B cell (primary cell): ENCODE results near the gene PHB1. TPM values are rescaled to one million over a fixed set of nuclear protein-coding genes. Genes with fewer than 3 reads are reported as not detected.

Experiments used
- ATAC-seq: fragments of 200-7000 bp; cut with Tn5 transposase; one replicate; pipeline ENCODE4 v1.10.0; 2021; ENCODE audit warnings: low read depth, mild to moderate bottlenecking, moderate number of reproducible peaks, moderate library complexity
- CTCF ChIA-PET: fragments of 350-600 bp; sonication (Branson Sonifier 250); formaldehyde crosslinking; loops from one replicate; lab custom pipeline; 2021; ENCODE audit warnings: antibody characterized with exemption, inconsistent platforms; lab: Charles Lee
- POLR2A ChIA-PET: fragments of 350-600 bp; sonication (Branson Sonifier 250); formaldehyde crosslinking; loops from one replicate; lab custom pipeline; 2021; ENCODE audit warnings: antibody characterized with exemption; lab: Charles Lee
- DNase-seq: peaks from one replicate; pipeline ENCODE4 v3.0.0; 2013
- H2AFZ ChIP-seq: 2 replicates; pipeline ENCODE4 v1.6.1; 2012; ENCODE audit warnings: mild to moderate bottlenecking, low read depth, low read length; ENCODE audit not compliant: insufficient read depth, poor library complexity, severe bottlenecking
- H3K27ac ChIP-seq, 2 donors: 1 replicate in 1 of 2; 2 replicates in 1 of 2; pipeline ENCODE4 v1.5.1; 2012 to 2013; ENCODE audit warnings: low read length in 2 of 2, mild to moderate bottlenecking in 2 of 2, moderate library complexity in 1 of 2
- H3K27me3 ChIP-seq, 4 experiments: fragments of 200-600 bp in 1 of 4; sonication (generic) in 1 of 4; replicated peaks in 1 of 4; 1 replicate in 2 of 4; 2 replicates in 2 of 4; pipeline versions ENCODE4 v1.6.1 to v1.7.0; 2013 to 2016; ENCODE audit warnings: low read length in 3 of 4, mild to moderate bottlenecking in 2 of 4, mixed read lengths in 1 of 4, moderate library complexity in 1 of 4; ENCODE audit not compliant: insufficient read depth in 4 of 4, control insufficient read depth in 3 of 4; ENCODE audit errors: control extremely low read depth in 1 of 4
- H3K36me3 ChIP-seq, 2 experiments: replicated peaks in 1 of 2; 1 replicate in 1 of 2; 2 replicates in 1 of 2; pipeline versions ENCODE4 v1.6.1 to v1.7.1; 2013; ENCODE audit warnings: low read length in 1 of 2; ENCODE audit not compliant: insufficient read depth in 2 of 2, control insufficient read depth in 1 of 2; ENCODE audit errors: control extremely low read depth in 1 of 2, extremely low read depth in 1 of 2
- H3K4me1 ChIP-seq, 2 donors: fragments of 200-600 bp in 1 of 2; sonication (generic) in 1 of 2; 1 replicate in 1 of 2; 2 replicates in 1 of 2; pipeline versions ENCODE4 v1.5.1 to v1.6.1; 2013 to 2017; ENCODE audit warnings: low read length in 2 of 2; ENCODE audit not compliant: control insufficient read depth in 2 of 2, insufficient read depth in 2 of 2
- H3K4me2 ChIP-seq: replicated peaks from 2 replicates; pipeline ENCODE3; 2012; ENCODE audit warnings: mild to moderate bottlenecking, low read depth, low read length; ENCODE audit not compliant: poor library complexity, severe bottlenecking
- H3K4me3 ChIP-seq, 5 experiments: fragments of 200-600 bp in 1 of 5; sonication (generic) in 1 of 5; 1 replicate in 3 of 5; 2 replicates in 2 of 5; pipeline versions ENCODE4 v1.5.1 to v1.7.0; 2011 to 2016; ENCODE audit warnings: low read length in 4 of 5, mild to moderate bottlenecking in 4 of 5, low read depth in 2 of 5, control low read depth in 1 of 5, moderate library complexity in 1 of 5; ENCODE audit not compliant: insufficient read depth in 1 of 5; ENCODE audit errors: control extremely low read depth in 1 of 5, extremely low read depth in 1 of 5
- H3K79me2 ChIP-seq: fragments of 200-600 bp; sonication (generic); one replicate; pipeline ENCODE4 v1.6.0; 2016; ENCODE audit warnings: low read length; ENCODE audit not compliant: control insufficient read depth, insufficient read depth
- H3K9ac ChIP-seq: fragments of 200-600 bp; sonication (generic); 2 replicates; pipeline ENCODE4 v1.6.1; 2017; ENCODE audit warnings: mild to moderate bottlenecking, low read length, moderate library complexity
- H3K9me3 ChIP-seq, 3 donors: one replicate each; pipeline versions ENCODE4 v1.6.1 to v1.7.1; 2013; ENCODE audit warnings: low read length in 2 of 3; ENCODE audit not compliant: control insufficient read depth in 2 of 3, insufficient read depth in 1 of 3; ENCODE audit errors: control extremely low read depth in 1 of 3
- H4K20me1 ChIP-seq: 2 replicates; pipeline ENCODE4 v1.6.0; 2012; ENCODE audit warnings: mild to moderate bottlenecking, low read length; ENCODE audit not compliant: insufficient read depth, control insufficient read depth, poor library complexity, severe bottlenecking
- H3K27ac Mint-ChIP-seq: one replicate; pipeline ENCODE4 v1.8.0; 2021; ENCODE audit warnings: mixed read lengths
- H3K27me3 Mint-ChIP-seq: one replicate; pipeline ENCODE4 v1.8.0; 2021; ENCODE audit warnings: mixed read lengths
- H3K4me1 Mint-ChIP-seq: one replicate; pipeline ENCODE4 v1.8.0; 2021; ENCODE audit warnings: mixed read lengths
- H3K4me3 Mint-ChIP-seq: one replicate; pipeline ENCODE4 v1.8.0; 2021; ENCODE audit warnings: mixed read lengths
- H3K9me3 Mint-ChIP-seq: one replicate; pipeline ENCODE4 v1.8.0; 2022; ENCODE audit warnings: mixed read lengths; ENCODE audit not compliant: insufficient read depth
- CTCF ChIP-seq: fragments of 200-600 bp; IDR thresholded peaks from one replicate; pipeline ENCODE4 v1.8.0; 2022; ENCODE audit warnings: antibody characterized with exemption, mild to moderate bottlenecking
- EZH2 ChIP-seq: IDR thresholded peaks from 2 replicates; pipeline ENCODE4 v1.6.1; 2012; ENCODE audit warnings: borderline replicate concordance, low read depth, mild to moderate bottlenecking, moderate library complexity, low read length; ENCODE audit not compliant: insufficient read depth, poor library complexity, severe bottlenecking
- WGBS: methylation state at CpG from one replicate; pipeline ENCODE4 v1.1.5; 2013; ENCODE audit warnings: missing lambda C conversion rate; ENCODE audit not compliant: insufficient coverage; 5-methylcytosine and 5-hydroxymethylcytosine counted together
- intact Hi-C: fragments of 100-400 bp; cut with micrococcal nuclease; formaldehyde crosslinking; loops from one replicate; pipeline ENCODE4 v1.10.0; 2022
- polyA plus RNA-seq: library from polyadenylated mRNA; depleted of rRNA; stranded (reverse); fragments of >200 nt; gene quantifications from 2 replicates; pipeline ENCODE4 v1.2.3, GENCODE V29; 2012
- total RNA-seq, 2 donors: library from RNA; stranded (reverse); fragments of 120-200 nt in 1 of 2; gene quantifications; 1 replicate in 1 of 2; 2 replicates in 1 of 2; pipeline versions ENCODE4 v1.2.3 to v1.2.4, GENCODE V29; 2013 to 2022

Gene PHB1
- total and polyA plus RNA-seq, 2 donors (not counting 1 experiment from before 2014, with no cell fraction given): 45.5 to 72.3 TPM

GRCh38 chr17:49361129-49361901 is 53.4 kb downstream of the PHB1 start:
- CTCF ChIA-PET: interaction anchor here (0.5 to 12.2 kb wide), 9 partner anchors 14 to 393 kb away, joined by 3 to 114 read pairs (median 5); no protein-coding TSS in a partner anchor

More at GRCh38 chr17:49361129-49361901, 53.4 kb downstream of the PHB1 start:
- Histone ChIP-seq H3K27me3 (no peaks in the 10 kb centered on the region), H3K79me2 (peaks cover 45% of the 10 kb centered on the region), H3K4me1 (peaks cover 58% of the 10 kb centered on the region in 2 donors), H4K20me1 (peaks cover 21% of the 10 kb centered on the region), H3K36me3 (no peaks in the 10 kb centered on the region), H3K27ac (peak overlapping the region; percentile 70 to 76), H3K9ac (peak overlapping the region; percentile 79), H3K4me3 (peak overlapping the region; percentile 79 to 95 (median 89)), H3K4me2 (peak overlapping the region; percentile 76), H3K9me3 (no peaks in the 10 kb centered on the region), H2AFZ (peak overlapping the region; percentile 84)
- DNase-seq (peak; percentile 90), ATAC-seq (peak; percentile 68)
- Mint-ChIP-seq H3K27me3 (no peaks in the 10 kb centered on the region), H3K4me3 (peak overlapping the region; percentile 99), H3K9me3 (no peaks in the 10 kb centered on the region), H3K27ac (peak overlapping the region; percentile 98), H3K4me1 (peaks cover 64% of the 10 kb centered on the region)
- TF ChIP-seq CTCF (no peak), EZH2 (no peak)
- intact Hi-C loops: loop anchor here (1.0 to 5.0 kb wide), 5 partner anchors 19 to 316 kb away; partner anchors contain the start of gene SPOP
- POLR2A ChIA-PET: interaction anchor here (0.8 to 1.9 kb wide), 5 partner anchors 19 to 54 kb away, joined by 3 to 15 read pairs (median 4); partner anchors contain the start of gene PHB1
- under 1% methylated on average over 52 of the region's 52 CpGs for WGBS
